Measurements from ENCODE around the gene CLIC1. TPM values are rescaled to one million over a fixed set of nuclear protein-coding genes. Genes with fewer than 3 reads are reported as not detected.

CLIC1 gene
- total RNA-seq, 1 donor from 2014 or later, result 286 TPM

DNA sequence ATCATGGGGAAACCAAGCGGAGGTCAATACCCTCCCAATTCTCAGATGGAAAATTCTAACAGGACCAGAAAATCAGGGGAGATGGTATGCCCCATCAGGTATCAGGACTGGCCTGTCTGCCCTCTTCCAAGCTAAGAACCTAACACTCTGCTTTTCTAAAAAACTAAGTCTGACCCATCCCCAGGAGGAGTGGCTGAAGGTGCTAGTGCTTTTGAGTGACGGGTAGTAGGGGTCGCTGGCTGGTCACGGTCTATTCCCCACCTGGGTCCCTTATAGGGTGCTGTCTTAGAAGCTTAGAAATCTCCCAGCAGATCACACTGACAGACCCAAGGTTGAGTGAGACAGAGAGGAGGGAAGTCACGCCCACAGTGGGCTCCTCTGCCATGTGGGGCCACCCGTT lies 42.8 kb downstream of the CLIC1 start:
- DNase-seq, result no peak
- intact Hi-C loops (cut with DNase I), result loop anchor here (10.0 kb wide), 1 partner anchor 141 kb away; no protein-coding TSS in a partner anchor
- Histone ChIP-seq H3K4me3 (no peak overlapping the region), H3K36me3 (peaks cover 96% of the 10 kb centered on the region), H3K27ac (no peak overlapping the region), H3K9me3 (no peaks in the 10 kb centered on the region), H3K27me3 (no peaks in the 10 kb centered on the region), H3K4me1 (no peaks in the 10 kb centered on the region)
- TF ChIP-seq, protein P1, sequence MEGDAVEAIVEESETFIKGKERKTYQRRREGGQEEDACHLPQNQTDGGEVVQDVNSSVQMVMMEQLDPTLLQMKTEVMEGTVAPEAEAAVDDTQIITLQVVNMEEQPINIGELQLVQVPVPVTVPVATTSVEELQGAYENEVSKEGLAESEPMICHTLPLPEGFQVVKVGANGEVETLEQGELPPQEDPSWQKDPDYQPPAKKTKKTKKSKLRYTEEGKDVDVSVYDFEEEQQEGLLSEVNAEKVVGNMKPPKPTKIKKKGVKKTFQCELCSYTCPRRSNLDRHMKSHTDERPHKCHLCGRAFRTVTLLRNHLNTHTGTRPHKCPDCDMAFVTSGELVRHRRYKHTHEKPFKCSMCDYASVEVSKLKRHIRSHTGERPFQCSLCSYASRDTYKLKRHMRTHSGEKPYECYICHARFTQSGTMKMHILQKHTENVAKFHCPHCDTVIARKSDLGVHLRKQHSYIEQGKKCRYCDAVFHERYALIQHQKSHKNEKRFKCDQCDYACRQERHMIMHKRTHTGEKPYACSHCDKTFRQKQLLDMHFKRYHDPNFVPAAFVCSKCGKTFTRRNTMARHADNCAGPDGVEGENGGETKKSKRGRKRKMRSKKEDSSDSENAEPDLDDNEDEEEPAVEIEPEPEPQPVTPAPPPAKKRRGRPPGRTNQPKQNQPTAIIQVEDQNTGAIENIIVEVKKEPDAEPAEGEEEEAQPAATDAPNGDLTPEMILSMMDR (IDR thresholded peaks at IDR 0.05), result no peak
- ATAC-seq, result no peak

DNA sequence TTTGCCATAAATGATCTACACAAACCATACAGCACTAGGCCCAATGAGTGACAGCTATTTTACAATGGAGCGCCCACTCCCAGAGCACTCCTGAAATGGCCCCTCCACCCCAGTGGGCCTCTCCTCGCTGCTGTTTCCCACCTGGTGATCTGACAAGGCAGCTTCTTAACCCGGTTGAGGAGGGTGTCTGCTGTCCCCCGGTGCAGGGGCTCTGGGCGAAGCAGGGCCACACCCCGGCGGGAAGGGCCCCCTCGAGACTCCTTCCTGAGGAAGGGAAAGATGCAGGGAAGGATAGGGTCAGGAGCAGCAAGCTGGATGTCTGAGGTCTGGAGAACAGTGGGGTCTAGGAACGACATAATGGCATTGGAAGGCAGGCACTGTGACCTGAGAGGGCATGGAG lies 43.4 kb downstream of the CLIC1 start:
- Histone ChIP-seq H3K4me3 (no peak overlapping the region), H3K4me1 (no peaks in the 10 kb centered on the region), H3K27ac (no peak overlapping the region), H3K36me3 (peaks cover 96% of the 10 kb centered on the region), H3K27me3 (no peaks in the 10 kb centered on the region), H3K9me3 (no peaks in the 10 kb centered on the region)
- TF ChIP-seq, protein P1 (IDR thresholded peaks at IDR 0.05), result no peak
- intact Hi-C loops (cut with DNase I), result loop anchor here (10.0 kb wide), 1 partner anchor 142 kb away; no protein-coding TSS in a partner anchor
- ATAC-seq, result no peak
- no peak for DNase-seq

DNA sequence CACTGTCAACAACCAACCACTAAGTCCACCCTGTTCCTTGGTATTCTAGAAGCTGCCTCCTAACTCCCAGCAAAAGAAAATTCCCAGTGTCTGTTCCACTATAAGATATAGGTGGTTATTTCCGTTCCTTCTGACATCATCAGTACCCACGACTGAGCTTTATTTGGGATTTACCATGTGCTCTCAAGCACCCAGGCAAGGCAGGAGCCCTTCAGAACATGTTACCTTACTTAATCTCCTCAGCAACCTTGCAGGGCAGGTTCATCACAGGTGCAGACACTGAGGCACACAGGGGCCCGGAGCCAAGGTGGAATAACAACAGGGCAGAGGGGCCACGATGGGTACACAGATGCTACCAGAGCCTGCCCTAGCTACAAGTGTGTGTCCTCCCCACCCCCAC lies 44.0 kb downstream of the CLIC1 start:
- DNase-seq (no peak), ATAC-seq (no peak)
- Histone ChIP-seq H3K4me3 (no peak overlapping the region), H3K4me1 (no peaks in the 10 kb centered on the region), H3K27ac (no peak overlapping the region), H3K36me3 (peaks cover 98% of the 10 kb centered on the region), H3K27me3 (no peaks in the 10 kb centered on the region), H3K9me3 (no peaks in the 10 kb centered on the region)
- intact Hi-C loops (cut with DNase I), result loop anchor here (10.0 kb wide), 1 partner anchor 142 kb away; no protein-coding TSS in a partner anchor
- TF ChIP-seq, protein P1 (IDR thresholded peaks at IDR 0.05), result no peak

DNA sequence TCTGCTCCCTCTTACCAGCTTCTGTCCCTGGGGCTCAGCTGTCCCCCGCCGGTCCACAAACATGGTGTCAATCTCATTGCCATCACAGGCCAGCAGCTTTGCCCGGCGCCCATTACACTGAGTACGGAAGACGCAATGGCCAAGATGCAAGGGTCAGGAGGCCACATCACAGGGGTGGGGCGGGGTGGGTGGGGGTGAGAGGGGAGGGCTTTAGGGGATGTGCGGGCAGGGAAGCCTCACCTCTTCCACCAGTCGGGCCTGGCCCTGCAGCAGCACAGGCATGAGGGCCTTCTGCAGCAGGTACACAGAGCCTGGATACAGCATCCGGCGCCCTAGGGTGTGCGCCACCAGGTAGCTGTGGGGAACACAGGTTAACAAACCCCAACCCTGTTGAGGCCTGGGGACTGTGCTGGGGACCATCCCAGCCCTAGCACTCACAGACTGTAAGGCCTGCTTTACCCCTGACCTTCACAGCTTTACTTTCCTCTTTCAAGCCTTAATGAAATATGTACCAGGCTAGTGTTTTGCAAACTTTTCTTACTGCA lies 44.7 kb downstream of the CLIC1 start:
- intact Hi-C loops (cut with DNase I), result loop anchor here (10.0 kb wide), 1 partner anchor 143 kb away; no protein-coding TSS in a partner anchor
- DNase-seq (no peak), ATAC-seq (no peak)
- TF ChIP-seq, protein P1 (IDR thresholded peaks at IDR 0.05), result no peak
- Histone ChIP-seq H3K4me3 (no peak overlapping the region), H3K4me1 (no peaks in the 10 kb centered on the region), H3K36me3 (peaks cover 100% of the 10 kb centered on the region), H3K27ac (no peak overlapping the region), H3K9me3 (no peaks in the 10 kb centered on the region), H3K27me3 (no peaks in the 10 kb centered on the region)

DNA sequence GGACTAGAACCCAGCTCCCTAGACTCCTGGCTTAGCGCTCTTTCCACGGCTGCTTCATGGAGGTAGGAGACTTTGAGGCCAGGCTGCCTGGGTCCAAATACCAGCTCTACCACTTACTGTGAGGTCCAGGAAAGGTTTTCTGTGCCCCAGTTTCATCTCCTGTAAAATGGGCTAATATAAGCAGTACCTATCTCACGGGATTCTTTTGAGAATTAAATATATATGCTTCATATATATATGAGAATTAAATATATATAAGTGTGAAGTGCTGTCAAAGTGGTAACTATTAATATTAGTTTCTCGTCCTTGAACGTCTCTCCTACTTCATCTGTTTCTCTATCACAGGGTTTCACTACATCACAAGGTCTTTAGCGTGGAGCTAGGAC lies 45.3 kb downstream of the CLIC1 start:
- intact Hi-C loops (cut with DNase I), result loop anchor here (10.0 kb wide), 1 partner anchor 144 kb away; no protein-coding TSS in a partner anchor

More for the DNA sequence above, 45.3 kb downstream of the CLIC1 start:
- DNase-seq, result no peak
- no peak overlapping the region for H3K4me3 ChIP-seq
- no peaks in the 10 kb centered on the region for H3K27me3 ChIP-seq
- no peaks in the 10 kb centered on the region for H3K9me3 ChIP-seq
- no peak for ATAC-seq
- no peak overlapping the region for H3K27ac ChIP-seq
- peaks cover 100% of the 10 kb centered on the region for H3K36me3 ChIP-seq
- TF ChIP-seq, protein P1 (IDR thresholded peaks at IDR 0.05), result no peak
- H3K4me1 ChIP-seq, result no peaks in the 10 kb centered on the region
